Trophoblast cell (in vitro differentiated cells and primary cell): ENCODE data around the gene PAX6.

Experiments used
- DNase-seq, 2 donors: peaks; one replicate each; pipeline ENCODE4 v3.0.0-alpha.2; 2016
- H2AFZ ChIP-seq: 2 replicates; pipeline ENCODE4 v1.6.1; 2013; ENCODE audit warnings: low read length, moderate library complexity, mild to moderate bottlenecking; ENCODE audit not compliant: insufficient read depth, poor library complexity
- H2AK5ac ChIP-seq: 2 replicates; pipeline ENCODE4 v1.6.1; 2013; ENCODE audit warnings: mild to moderate bottlenecking, low read length
- H2BK120ac ChIP-seq: 2 replicates; pipeline ENCODE4 v1.6.1; 2013; ENCODE audit warnings: low read length, mild to moderate bottlenecking, moderate library complexity; ENCODE audit not compliant: insufficient read depth, poor library complexity
- H2BK12ac ChIP-seq: 2 replicates; pipeline ENCODE4 v1.6.1; 2013; ENCODE audit warnings: mild to moderate bottlenecking, low read length, moderate library complexity
- H2BK5ac ChIP-seq: 2 replicates; pipeline ENCODE4 v1.6.1; 2013; ENCODE audit warnings: low read length, low read depth, moderate library complexity, mild to moderate bottlenecking; ENCODE audit not compliant: poor library complexity
- H3K14ac ChIP-seq: 2 replicates; pipeline ENCODE4 v1.6.1; 2013; ENCODE audit warnings: mild to moderate bottlenecking, low read length
- H3K18ac ChIP-seq: 2 replicates; pipeline ENCODE4 v1.6.1; 2013; ENCODE audit warnings: mild to moderate bottlenecking, low read length
- H3K23ac ChIP-seq: 2 replicates; pipeline ENCODE4 v1.6.1; 2013; ENCODE audit warnings: low read length
- H3K27ac ChIP-seq: 2 replicates; pipeline ENCODE4 v1.5.1; 2013; ENCODE audit warnings: low read depth, mild to moderate bottlenecking, inconsistent platforms, low read length, moderate library complexity
- H3K27me3 ChIP-seq: 2 replicates; pipeline ENCODE4 v1.6.1; 2013; ENCODE audit warnings: inconsistent platforms, mild to moderate bottlenecking, low read length, moderate library complexity; ENCODE audit not compliant: insufficient read depth
- H3K36me3 ChIP-seq, 2 experiments: 1 replicate in 1 of 2; 2 replicates in 1 of 2; pipeline ENCODE4 v1.6.1; 2013; ENCODE audit warnings: low read length in 2 of 2, mild to moderate bottlenecking in 2 of 2, moderate library complexity in 1 of 2; ENCODE audit not compliant: insufficient read depth in 2 of 2, control insufficient read depth in 1 of 2
- H3K4ac ChIP-seq: 2 replicates; pipeline ENCODE4 v1.6.1; 2013; ENCODE audit warnings: low read depth, mild to moderate bottlenecking, low read length, moderate library complexity
- H3K4me1 ChIP-seq, 2 experiments: 1 replicate in 1 of 2; 2 replicates in 1 of 2; pipeline ENCODE4 v1.6.1; 2013; ENCODE audit warnings: low read length in 2 of 2, mild to moderate bottlenecking in 2 of 2, moderate library complexity in 1 of 2; ENCODE audit not compliant: insufficient read depth in 2 of 2, control insufficient read depth in 1 of 2
- H3K4me2 ChIP-seq: 2 replicates; pipeline ENCODE4 v1.6.1; 2013; ENCODE audit warnings: inconsistent platforms, mild to moderate bottlenecking, low read length, moderate library complexity
- H3K4me3 ChIP-seq: 2 replicates; pipeline ENCODE4 v1.5.1; 2013; ENCODE audit warnings: mild to moderate bottlenecking, low read depth, low read length, inconsistent platforms
- H3K79me1 ChIP-seq: one replicate; pipeline ENCODE4 v1.6.1; 2013; ENCODE audit warnings: low read length
- H3K79me2 ChIP-seq: 2 replicates; pipeline ENCODE4 v1.6.1; 2013; ENCODE audit warnings: low read length, mild to moderate bottlenecking; ENCODE audit not compliant: control insufficient read depth, insufficient read depth, poor library complexity
- H3K9ac ChIP-seq: 2 replicates; pipeline ENCODE4 v1.6.1; 2013; ENCODE audit warnings: mild to moderate bottlenecking, low read length
- H3K9me3 ChIP-seq: 2 replicates; pipeline ENCODE4 v1.6.1; 2013; ENCODE audit warnings: low read depth, mild to moderate bottlenecking, control low read depth, inconsistent platforms, low read length; ENCODE audit not compliant: insufficient read depth
- H4K12ac ChIP-seq: 2 replicates; pipeline ENCODE4 v1.6.1; 2013; ENCODE audit warnings: low read depth, mild to moderate bottlenecking, low read length, moderate library complexity
- H4K8ac ChIP-seq: 2 replicates; pipeline ENCODE4 v1.6.1; 2013; ENCODE audit warnings: low read depth, mild to moderate bottlenecking, low read length, moderate library complexity
- H4K91ac ChIP-seq: one replicate; pipeline ENCODE4 v1.6.1; 2013; ENCODE audit warnings: low read depth, mild to moderate bottlenecking, low read length, moderate library complexity
- WGBS: extraction: QIAGEN DNeasy Blood & Tissue Kit; methylation state at CpG from one replicate; pipeline ENCODE4 v1.1.7; 2013; ENCODE audit warnings: missing lambda C conversion rate; ENCODE audit not compliant: insufficient read length, insufficient coverage; ENCODE audit errors: extremely low coverage; 5-methylcytosine and 5-hydroxymethylcytosine counted together

The PAX6 gene

GRCh38 chr11:31805037-31805628, 6.0 kb downstream of the PAX6 start:
- Histone ChIP-seq H3K79me1 (no peaks in the 10 kb centered on the region), H3K18ac (no peak overlapping the region), H3K79me2 (no peaks in the 10 kb centered on the region), H3K27me3 (peaks cover 88% of the 10 kb centered on the region), H3K9me3 (peaks cover 2% of the 10 kb centered on the region), H3K36me3 (no peaks in the 10 kb centered on the region), H2BK120ac (no peak overlapping the region), H3K4ac (no peak overlapping the region), H4K8ac (no peak overlapping the region), H3K4me3 (no peak overlapping the region), H3K4me2 (no peak overlapping the region), H3K4me1 (peaks cover 7 to 13% of the 10 kb centered on the region in 2 experiments), H3K27ac (no peak overlapping the region), H2AFZ (no peak overlapping the region), H3K9ac (no peak overlapping the region), H4K91ac (no peak overlapping the region), H2AK5ac (no peak overlapping the region), H3K23ac (no peak overlapping the region), H3K14ac (no peak overlapping the region), H2BK12ac (no peak overlapping the region), H4K12ac (no peak overlapping the region), H2BK5ac (no peak overlapping the region)
- DNase-seq, result no peak
- no CpG with 5 or more reads among the region's 51 CpGs for WGBS

GRCh38 chr11:31804312-31805036, 6.6 kb downstream of the PAX6 start:
- no peak overlapping the region for H2AK5ac ChIP-seq
- no peak overlapping the region for H3K4me3 ChIP-seq
- H3K79me2 ChIP-seq, result no peaks in the 10 kb centered on the region
- peak overlapping the region; percentile 57 for H2AFZ ChIP-seq
- no peak overlapping the region for H3K18ac ChIP-seq
- H3K14ac ChIP-seq, result no peak overlapping the region
- no peak overlapping the region for H2BK12ac ChIP-seq
- no peak for DNase-seq
- H4K12ac ChIP-seq, result no peak overlapping the region
- H3K23ac ChIP-seq, result no peak overlapping the region
- H3K27me3 ChIP-seq, result peaks cover 88% of the 10 kb centered on the region
- H3K4ac ChIP-seq, result no peak overlapping the region
- H2BK5ac ChIP-seq, result no peak overlapping the region
- H3K36me3 ChIP-seq, result no peaks in the 10 kb centered on the region
- peaks cover 3 to 9% of the 10 kb centered on the region in 2 experiments for H3K4me1 ChIP-seq
- peak overlapping the region; percentile 24 for H3K4me2 ChIP-seq
- peaks cover 4% of the 10 kb centered on the region for H3K9me3 ChIP-seq
- no CpG with 5 or more reads among the region's 41 CpGs for WGBS
- no peaks in the 10 kb centered on the region for H3K79me1 ChIP-seq
- no peak overlapping the region for H2BK120ac ChIP-seq
- H3K9ac ChIP-seq, result no peak overlapping the region
- no peak overlapping the region for H4K8ac ChIP-seq
- H4K91ac ChIP-seq, result no peak overlapping the region
- no peak overlapping the region for H3K27ac ChIP-seq

- peaks cover 5 to 11% of the 10 kb centered on the region in 2 experiments for H3K4me1 ChIP-seq
- H2BK120ac ChIP-seq, result no peak overlapping the region
- no peak overlapping the region for H3K4me3 ChIP-seq
- H3K27me3 ChIP-seq, result peaks cover 88% of the 10 kb centered on the region
- H3K4me2 ChIP-seq, result no peak overlapping the region
- H3K36me3 ChIP-seq, result no peaks in the 10 kb centered on the region
- no peak overlapping the region for H4K12ac ChIP-seq
- H3K27ac ChIP-seq, result no peak overlapping the region
- H4K8ac ChIP-seq, result no peak overlapping the region
- H3K9me3 ChIP-seq, result peaks cover 5% of the 10 kb centered on the region
- H3K14ac ChIP-seq, result no peak overlapping the region
- no peaks in the 10 kb centered on the region for H3K79me1 ChIP-seq
- H3K4ac ChIP-seq, result no peak overlapping the region
- H3K9ac ChIP-seq, result no peak overlapping the region
- no peak overlapping the region for H2AFZ ChIP-seq
- H3K23ac ChIP-seq, result no peak overlapping the region
- H4K91ac ChIP-seq, result no peak overlapping the region
- H2BK5ac ChIP-seq, result no peak overlapping the region
- H2BK12ac ChIP-seq, result no peak overlapping the region
- no peaks in the 10 kb centered on the region for H3K79me2 ChIP-seq
- no CpG with 5 or more reads among the region's 13 CpGs for WGBS
- no peak overlapping the region for H2AK5ac ChIP-seq
- H3K18ac ChIP-seq, result no peak overlapping the region
- no peak for DNase-seq
Measured at GRCh38 chr11:31803813-31804311, 7.3 kb downstream of the PAX6 start.

GRCh38 chr11:31802990-31803812, 7.9 kb downstream of the PAX6 start:
- Histone ChIP-seq H2AFZ (no peak overlapping the region), H3K18ac (no peak overlapping the region), H2AK5ac (no peak overlapping the region), H3K79me1 (no peaks in the 10 kb centered on the region), H3K14ac (no peak overlapping the region), H3K9me3 (peaks cover 7% of the 10 kb centered on the region), H3K4me1 (peaks cover 10 to 12% of the 10 kb centered on the region in 2 experiments), H2BK120ac (no peak overlapping the region), H3K36me3 (no peaks in the 10 kb centered on the region), H4K91ac (no peak overlapping the region), H3K4ac (no peak overlapping the region), H4K12ac (no peak overlapping the region), H3K79me2 (no peaks in the 10 kb centered on the region), H2BK12ac (no peak overlapping the region), H3K4me3 (peak overlapping the region; percentile 46), H2BK5ac (no peak overlapping the region), H3K23ac (peak overlapping the region; percentile 48), H4K8ac (no peak overlapping the region), H3K27ac (no peak overlapping the region), H3K9ac (no peak overlapping the region), H3K27me3 (peaks cover 88% of the 10 kb centered on the region), H3K4me2 (no peak overlapping the region)
- no peak for DNase-seq
- no CpG with 5 or more reads among the region's 24 CpGs for WGBS
